Activated CD8-positive, alpha-beta memory T cell treated with anti-CD3 and anti-CD28 coated beads for 48 hours (primary cell): ENCODE measurements around the gene ITGBL1.

Source experiments
- DNase-seq, 3 experiments: peaks; one replicate each; pipeline ENCODE4 v3.0.0-alpha.2; 2020; ENCODE audit warnings: low read depth in 2 of 3, low spot score in 2 of 3

The ITGBL1 gene

GRCh38 chr13:101624210-101624922, 171.9 kb downstream of the ITGBL1 start:
- DNase-seq = no peak

- no peak for DNase-seq
Observed at GRCh38 chr13:101624981-101625380, 172.5 kb downstream of the ITGBL1 start.

- DNase-seq = peak in 1 of 3 experiments; percentile 10
Observed at GRCh38 chr13:101626925-101627555, 174.6 kb downstream of the ITGBL1 start.

DNA sequence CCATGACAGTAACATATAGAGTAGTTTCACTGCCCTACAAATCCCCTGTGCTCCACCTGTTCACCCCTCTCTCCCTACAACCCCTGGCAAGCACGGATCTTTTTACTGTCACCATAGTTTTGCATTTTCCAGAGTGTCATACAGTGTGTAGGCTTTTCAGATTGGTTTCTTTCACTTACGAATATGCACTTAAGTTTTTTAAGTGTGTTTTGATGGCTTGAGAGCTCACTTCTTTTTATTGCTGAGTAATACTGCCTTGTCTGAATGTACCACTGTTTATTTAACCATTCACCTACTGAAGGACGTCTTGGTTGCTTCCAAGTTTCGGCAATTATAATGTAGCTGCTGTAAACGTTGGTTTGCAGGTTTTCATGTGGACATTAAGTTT, 175.1 kb downstream of the ITGBL1 start:
- DNase-seq = no peak

DNA sequence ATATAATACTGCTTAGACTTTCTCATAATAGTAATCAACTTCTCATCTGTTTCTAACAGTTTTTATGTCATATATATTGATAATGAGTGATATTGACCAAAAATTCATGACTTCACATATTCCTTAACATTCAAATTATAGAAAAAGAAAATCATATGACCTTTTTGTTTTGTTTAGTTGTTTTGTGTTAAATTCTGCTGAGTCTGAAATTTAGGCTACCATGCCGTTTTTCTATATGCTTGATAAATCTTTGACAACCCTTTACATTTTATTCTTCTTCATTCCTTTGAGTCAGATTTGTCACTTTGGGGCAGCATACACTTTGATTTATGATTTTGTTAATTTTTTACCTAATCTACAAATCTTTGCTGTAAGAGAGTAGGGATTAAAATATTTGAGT, 176.4 kb downstream of the ITGBL1 start:
- DNase-seq = no peak

- no peak for DNase-seq
Observed at GRCh38 chr13:101631395-101631794, 178.9 kb downstream of the ITGBL1 start.

DNA sequence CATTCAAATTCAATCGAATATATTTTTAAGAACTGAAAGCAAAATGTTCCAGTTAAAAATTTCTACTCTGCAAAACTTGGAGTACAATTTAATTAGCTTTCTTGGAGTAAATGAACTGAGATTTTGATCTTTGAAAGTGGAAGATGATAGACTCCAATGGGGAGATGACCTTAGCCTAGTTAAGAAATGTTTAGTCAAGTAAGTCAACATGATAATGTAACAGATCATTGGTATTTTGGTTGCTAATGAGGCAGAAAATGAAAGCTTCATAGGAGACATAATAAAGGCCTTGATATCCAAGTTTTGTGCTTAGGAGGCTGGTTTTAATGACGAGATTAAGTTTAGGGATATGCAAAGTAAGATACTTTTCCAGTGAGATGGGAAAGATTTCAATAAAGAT, 181.7 kb downstream of the ITGBL1 start:
- no peak for DNase-seq

- no peak for DNase-seq
Observed at GRCh38 chr13:101639711-101640110, 187.2 kb downstream of the ITGBL1 start.

GRCh38 chr13:101640788-101641400, 188.4 kb downstream of the ITGBL1 start:
- no peak for DNase-seq

DNA sequence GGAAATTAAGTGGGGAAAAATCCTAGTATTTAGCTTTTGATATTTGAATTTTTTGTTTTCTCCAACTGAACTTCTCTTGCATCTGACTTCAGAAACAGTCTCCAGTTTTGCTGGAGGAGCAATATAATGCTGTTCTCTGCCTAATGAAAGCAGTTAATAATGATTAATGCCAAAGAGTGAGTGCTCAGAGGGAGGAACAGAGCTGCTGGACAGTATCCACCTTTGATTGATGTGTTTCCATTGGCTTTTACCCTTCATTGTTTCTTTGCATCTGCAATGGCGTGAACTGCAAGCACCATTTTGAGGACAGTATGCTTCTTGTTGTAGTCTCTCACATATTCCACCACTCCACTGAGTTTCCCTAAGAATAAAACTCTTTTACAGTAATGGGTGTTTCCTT, 193.4 kb downstream of the ITGBL1 start:
- DNase-seq = no peak

GRCh38 chr13:101647760-101648159, 195.3 kb downstream of the ITGBL1 start:
- no peak for DNase-seq

GRCh38 chr13:101648766-101649487, 196.5 kb downstream of the ITGBL1 start:
- no peak for DNase-seq

GRCh38 chr13:101649488-101650126, 197.1 kb downstream of the ITGBL1 start:
- no peak for DNase-seq

GRCh38 chr13:101654883-101655282, 202.4 kb downstream of the ITGBL1 start:
- no peak for DNase-seq

DNA sequence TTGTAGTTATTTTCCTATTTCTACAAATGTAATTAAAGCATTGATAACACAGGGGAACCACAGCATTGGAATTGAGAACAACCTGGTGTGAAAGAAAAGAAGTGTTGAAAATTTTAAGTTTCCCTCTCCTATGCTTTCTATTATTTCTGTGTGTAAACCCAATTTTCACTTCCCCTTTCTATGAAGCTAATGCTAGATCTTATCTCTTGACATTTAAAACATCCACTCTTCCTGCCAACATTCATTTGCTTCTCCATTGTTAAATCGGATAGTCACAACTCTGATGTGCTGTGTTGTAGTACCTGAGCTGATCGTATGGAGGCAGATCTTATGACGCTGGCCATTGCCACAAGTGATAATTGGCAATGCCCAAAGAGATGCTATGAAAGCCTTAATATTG, 203.0 kb downstream of the ITGBL1 start:
- DNase-seq = no peak

DNA sequence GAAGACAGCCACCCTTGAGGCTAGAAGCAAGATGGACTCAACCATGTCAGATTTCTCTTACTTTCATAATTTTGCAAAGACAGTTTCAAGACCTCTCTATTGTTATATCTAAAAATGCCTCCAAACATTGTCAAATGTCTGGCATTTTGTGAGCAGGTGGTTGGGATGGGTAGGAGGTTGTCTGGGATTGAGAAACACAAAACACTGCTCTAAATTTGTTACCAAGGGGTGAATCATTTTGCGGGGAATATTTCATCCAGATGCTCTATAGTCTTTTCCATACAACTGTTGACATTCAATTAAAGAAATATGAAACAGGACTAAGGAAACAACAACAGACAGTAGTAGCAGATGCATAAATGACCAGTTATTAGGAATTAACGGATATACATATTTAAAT, 208.2 kb downstream of the ITGBL1 start:
- no peak for DNase-seq

DNA sequence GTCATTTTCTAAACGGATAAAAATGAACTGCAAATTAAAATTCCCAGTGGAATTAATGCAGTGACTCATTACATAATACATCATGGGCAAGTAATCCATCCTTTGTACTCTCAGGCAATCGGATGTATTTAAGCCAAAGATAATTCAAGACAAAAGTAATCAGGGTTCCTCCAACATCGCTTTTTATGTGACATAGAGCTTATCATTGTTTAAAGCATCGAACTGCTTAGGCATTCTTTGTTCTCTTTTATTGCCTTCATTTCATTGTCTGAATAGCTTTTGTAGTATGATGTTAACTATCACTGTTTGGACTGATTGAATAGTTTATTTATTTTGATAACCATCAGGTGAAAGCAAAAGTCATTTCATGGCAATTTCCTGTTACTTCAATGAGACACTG, 209.4 kb downstream of the ITGBL1 start:
- no peak for DNase-seq

DNA sequence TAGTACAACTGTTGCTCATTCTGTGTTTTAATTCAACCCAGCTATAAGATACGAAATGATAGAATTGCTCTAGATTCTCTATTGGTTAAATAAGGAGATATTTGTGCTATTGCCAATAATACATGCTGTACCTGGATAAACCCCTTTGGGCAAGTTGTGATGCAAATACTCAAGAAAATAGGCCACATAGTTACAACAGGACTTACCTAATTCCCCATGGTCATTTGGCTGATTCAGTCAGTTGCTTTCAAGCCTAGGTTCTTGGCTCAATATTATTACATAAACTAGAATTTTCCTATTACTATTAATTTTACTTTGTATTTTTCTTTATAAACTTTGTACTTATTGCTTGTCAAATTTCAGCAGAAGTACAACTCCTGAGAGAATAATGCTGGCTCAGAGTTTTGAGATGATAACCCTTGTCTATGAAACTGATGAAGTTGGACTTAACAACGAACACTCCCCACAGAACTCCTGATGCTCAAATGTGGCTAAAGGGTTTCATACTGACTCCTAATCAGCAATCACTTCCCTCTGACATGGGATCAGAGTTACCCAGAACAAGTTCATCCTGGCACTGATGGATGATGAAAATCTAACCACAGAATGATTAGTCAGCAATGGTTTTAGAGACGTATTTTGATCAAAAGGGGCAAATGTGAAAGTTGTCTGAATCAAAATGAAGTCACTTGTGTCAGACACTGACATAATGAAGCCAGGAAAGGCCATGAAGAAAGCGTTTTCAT, 221.1 kb downstream of the ITGBL1 start:
- DNase-seq = no peak

- DNase-seq = no peak
Observed at GRCh38 chr13:101681834-101682233, 229.4 kb downstream of the ITGBL1 start.

DNA sequence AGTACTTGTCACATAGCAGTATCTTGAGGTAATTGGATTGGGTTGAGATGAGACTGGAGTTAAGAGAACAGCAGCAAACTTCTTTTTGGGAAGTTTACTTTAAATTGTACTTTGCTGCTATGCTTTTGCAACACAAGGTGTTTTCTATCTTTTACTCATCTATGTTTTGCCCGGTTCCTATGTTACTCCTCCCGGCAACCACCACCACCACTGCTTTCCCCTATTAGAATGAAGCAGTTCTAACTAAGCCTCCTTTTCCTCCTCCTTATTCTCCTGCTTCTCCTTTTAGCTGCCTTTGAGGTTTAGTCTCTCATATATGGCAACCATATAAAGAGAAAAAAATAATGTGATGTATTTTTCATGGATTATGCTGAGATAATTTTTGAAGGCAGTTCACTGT, 233.5 kb downstream of the ITGBL1 start:
- no peak for DNase-seq

- no peak for DNase-seq
Observed at GRCh38 chr13:101690871-101691270, 238.4 kb downstream of the ITGBL1 start.
